HepG2 (cell line): ENCODE results near the gene ROBO3. TPM values are rescaled to one million over a fixed set of nuclear protein-coding genes. Genes with fewer than 3 reads are reported as not detected.

Source experiments
- ARNTL ChIP-seq: sonication (generic); formaldehyde crosslinking; IDR thresholded peaks from 2 replicates; pipeline ENCODE4 v1.4.0; 2020; ENCODE audit warnings: mild to moderate bottlenecking, missing genetic modification reagents
- BHLHE40 ChIP-seq: IDR thresholded peaks from 2 replicates; pipeline ENCODE4 v1.6.1; 2011; ENCODE audit warnings: low read length, improper control_type of control experiment
- CBX2 ChIP-seq, 2 experiments: fragments of 200-600 bp in 1 of 2; sonication (generic); formaldehyde crosslinking in 1 of 2; IDR thresholded peaks; 2 replicates each; pipeline versions ENCODE4 v1.7.0 to v1.8.1; 2018 to 2022; ENCODE audit warnings: low read depth in 2 of 2, low read length in 1 of 2, mild to moderate bottlenecking in 1 of 2, missing genetic modification reagents in 1 of 2
- DNMT1 ChIP-seq: sonication (generic); formaldehyde crosslinking; IDR thresholded peaks from 2 replicates; pipeline ENCODE4 v1.5.1; 2020; ENCODE audit warnings: mild to moderate bottlenecking, missing genetic modification reagents
- FOXA1 ChIP-seq, 2 experiments: fragments of 450-650 bp in 1 of 2; sonication (generic) in 1 of 2; formaldehyde crosslinking in 1 of 2; IDR thresholded peaks; 2 replicates each; pipeline versions ENCODE4 v1.4.0 to v1.6.1; 2016 to 2020; ENCODE audit warnings: missing genetic modification reagents in 1 of 2
- GPN1 ChIP-seq: sonication (generic); formaldehyde crosslinking; IDR thresholded peaks from 2 replicates; pipeline ENCODE4 v1.5.1; 2020; ENCODE audit warnings: missing genetic modification reagents, borderline replicate concordance
- MEIS1 ChIP-seq: sonication (generic); formaldehyde crosslinking; IDR thresholded peaks from 2 replicates; pipeline ENCODE4 v1.9.0; 2021; ENCODE audit warnings: mild to moderate bottlenecking, missing genetic modification reagents, moderate library complexity, borderline replicate concordance
- NFKBIZ ChIP-seq: IDR thresholded peaks from 2 replicates; pipeline ENCODE4 v1.6.1; 2018; ENCODE audit warnings: missing genetic modification reagents, missing compliant biosample characterization
- PHF8 ChIP-seq: sonication (generic); formaldehyde crosslinking; IDR thresholded peaks from 2 replicates; pipeline ENCODE4 v1.5.0; 2020; ENCODE audit warnings: missing genetic modification reagents
- SATB2 ChIP-seq: sonication (generic); formaldehyde crosslinking; IDR thresholded peaks from 2 replicates; pipeline ENCODE4 v1.5.0; 2020; ENCODE audit warnings: missing genetic modification reagents
- SMC3 ChIP-seq: IDR thresholded peaks from 2 replicates; pipeline ENCODE4 v1.6.1; 2011; ENCODE audit warnings: low read length, improper control_type of control experiment
- SNAI1 ChIP-seq: sonication (generic); formaldehyde crosslinking; IDR thresholded peaks from 2 replicates; pipeline ENCODE4 v1.5.0; 2020; ENCODE audit warnings: mild to moderate bottlenecking, missing genetic modification reagents, borderline replicate concordance
- SOX6 ChIP-seq, 2 experiments: fragments of 450-650 bp in 1 of 2; sonication (generic) in 1 of 2; formaldehyde crosslinking in 1 of 2; IDR thresholded peaks; 2 replicates each; pipeline versions ENCODE4 v1.4.0 to v1.6.1; 2017 to 2020; ENCODE audit warnings: antibody characterized with exemption in 1 of 2, mild to moderate bottlenecking in 1 of 2, missing genetic modification reagents in 1 of 2
- SRY ChIP-seq: sonication (generic); formaldehyde crosslinking; IDR thresholded peaks from 2 replicates; pipeline ENCODE4 v1.8.0; 2022; ENCODE audit warnings: mild to moderate bottlenecking, missing genetic modification reagents
- TBL1XR1 ChIP-seq: fragments of 150-350 bp; IDR thresholded peaks from 2 replicates; pipeline ENCODE4 v1.6.1; 2014; ENCODE audit warnings: borderline replicate concordance, low read length; ENCODE audit not compliant: partially characterized antibody
- ZBTB7B ChIP-seq: sonication (generic); formaldehyde crosslinking; IDR thresholded peaks from 2 replicates; pipeline ENCODE4 v1.4.0; 2020; ENCODE audit warnings: missing genetic modification reagents
- ZHX1 ChIP-seq: sonication (generic); formaldehyde crosslinking; IDR thresholded peaks from 2 replicates; pipeline ENCODE4 v1.8.1; 2022; ENCODE audit warnings: low read depth, mild to moderate bottlenecking, missing genetic modification reagents
- ZNF20 ChIP-seq: sonication (generic); formaldehyde crosslinking; IDR thresholded peaks from 2 replicates; pipeline ENCODE4 v1.4.0; 2020; ENCODE audit warnings: mild to moderate bottlenecking, moderate library complexity, missing genetic modification reagents
- ZNF317 ChIP-seq: sonication (generic); formaldehyde crosslinking; IDR thresholded peaks from 2 replicates; pipeline ENCODE4 v1.5.0; 2020; ENCODE audit warnings: mild to moderate bottlenecking, missing genetic modification reagents
- ZNF431 ChIP-seq: sonication (generic); formaldehyde crosslinking; IDR thresholded peaks from 2 replicates; pipeline ENCODE4 v1.9.0; 2022; ENCODE audit warnings: missing genetic modification reagents, low read depth, mild to moderate bottlenecking, borderline replicate concordance
- ZNF574 ChIP-seq: sonication (generic); formaldehyde crosslinking; IDR thresholded peaks from 2 replicates; pipeline ENCODE4 v1.4.0; 2020; ENCODE audit warnings: missing genetic modification reagents
- ZNF660 ChIP-seq: sonication (generic); formaldehyde crosslinking; IDR thresholded peaks from 2 replicates; pipeline ENCODE4 v1.5.1; 2020; ENCODE audit warnings: mild to moderate bottlenecking, low read depth, missing genetic modification reagents, borderline replicate concordance
- ZNF720 ChIP-seq: sonication (generic); formaldehyde crosslinking; IDR thresholded peaks from 2 replicates; pipeline ENCODE4 v1.4.0; 2020; ENCODE audit warnings: missing genetic modification reagents
- polyA plus RNA-seq, 8 experiments: library from polyadenylated mRNA; depleted of rRNA in 3 of 8; stranded (reverse) in 7 of 8; unstranded in 1 of 8; fragments of >200 nt; fragmentation: Illumina TruSeq in 4 of 8; extraction: Trizol in 4 of 8; gene quantifications; 2 replicates each; pipeline versions ENCODE4 v1.2.1 to v1.2.3, GENCODE V29; 2011 to 2016; ENCODE audit warnings: low read depth in 4 of 8, missing spikeins in 1 of 8, mixed read lengths in 1 of 8; ENCODE audit not compliant: insufficient read depth in 1 of 8
- total RNA-seq, 5 experiments: library from RNA; depleted of rRNA; stranded (reverse); fragments of >200 nt; fragmentation: Illumina TruSeq; extraction: Trizol; gene quantifications; 2 replicates each; pipeline ENCODE4 v1.2.3, GENCODE V29; 2016; ENCODE audit warnings: low read depth in 1 of 5

Gene ROBO3
- total and polyA plus RNA-seq, 2 of the 13 experiments (the other 11 are each of a cell fraction or from before 2014, with no cell fraction given), result 0.07 to 2.4 TPM

- peak; percentile 19; the same call in 1 of the 2 replicates for TF ChIP-seq ZNF574 (CRISPR knock-in tag)
- TF ChIP-seq BHLHE40, result no peak
- no peak for TF ChIP-seq SRY (CRISPR knock-in tag)
- TF ChIP-seq CBX2 (IDR thresholded peaks at IDR 0.05; ENCODE audit: low read depth, low read length), result no peak
- TF ChIP-seq CBX2 (CRISPR knock-in tag; IDR thresholded peaks at IDR 0.05; ENCODE audit: low read depth), result no peak
- TF ChIP-seq ZNF431 (CRISPR knock-in tag), result peak; percentile 28; the same call in 1 of the 2 replicates
- TF ChIP-seq SMC3, result no peak
- TF ChIP-seq ZBTB7B (CRISPR knock-in tag), result no peak; the same call in 1 of the 2 replicates
- TF ChIP-seq MEIS1 (CRISPR knock-in tag), result peak; percentile 48; the same call in 1 of the 2 replicates
- no peak for TF ChIP-seq ZNF720
- TF ChIP-seq ZHX1, result no peak
- TF ChIP-seq ZNF20 (CRISPR knock-in tag), result no peak
- TF ChIP-seq SOX6 (IDR thresholded peaks at IDR 0.05), result no peak
- TF ChIP-seq SOX6 (CRISPR knock-in tag; IDR thresholded peaks at IDR 0.05), result peak; percentile 79
- no peak for TF ChIP-seq FOXA1 (IDR thresholded peaks at IDR 0.05)
- TF ChIP-seq FOXA1 (CRISPR knock-in tag; IDR thresholded peaks at IDR 0.05), result peak; percentile 64
- TF ChIP-seq SNAI1 (CRISPR knock-in tag), result no peak
- no peak for TF ChIP-seq SATB2 (CRISPR knock-in tag)
- TF ChIP-seq GPN1 (CRISPR knock-in tag), result no peak
- no peak for TF ChIP-seq NFKBIZ (CRISPR knock-in tag)
- TF ChIP-seq ARNTL (CRISPR knock-in tag), result peak; percentile 46; the same call in 1 of the 2 replicates
- TF ChIP-seq ZNF660, result no peak
- no peak for TF ChIP-seq DNMT1
- TF ChIP-seq TBL1XR1, result no peak
- TF ChIP-seq PHF8 (CRISPR knock-in tag), result no peak
- TF ChIP-seq ZNF317 (CRISPR knock-in tag), result no peak
Measured at GRCh38 chr11:124882339-124883071, 17.3 kb downstream of the ROBO3 start (continued).
